Kidney (tissue), 14 donors: ENCODE data around the gene SLC3A2. TPM values are rescaled to one million over a fixed set of nuclear protein-coding genes. Genes with fewer than 3 reads are reported as not detected.

ENCODE experiments used
- DNase-seq, 5 donors: peaks; one replicate each; pipeline ENCODE4 v3.0.0-alpha.2; 2013 to 2020
- FAIRE-seq: peaks from 2 replicates; lab custom pipeline; 2012; peaks lifted over from hg19 to GRCh38; lab: Jason Lieb, UNC
- H3K27ac ChIP-seq, 2 donors: one replicate each; pipeline ENCODE4 v1.7.0; 2013; ENCODE audit warnings: low read depth in 2 of 2, low read length in 2 of 2, inconsistent platforms in 1 of 2
- H3K27me3 ChIP-seq: one replicate; pipeline ENCODE4 v1.7.1; 2013; ENCODE audit warnings: low read length, inconsistent platforms; ENCODE audit not compliant: control insufficient read depth, insufficient read depth
- H3K36me3 ChIP-seq, 3 donors: one replicate each; pipeline versions ENCODE4 v1.7.0 to v1.7.1; 2013; ENCODE audit warnings: low read length in 3 of 3, control low read depth in 1 of 3, inconsistent platforms in 1 of 3; ENCODE audit not compliant: insufficient read depth in 3 of 3, control insufficient read depth in 2 of 3
- H3K4me1 ChIP-seq, 3 donors: one replicate each; pipeline versions ENCODE4 v1.7.0 to v1.7.1; 2013; ENCODE audit warnings: low read length in 3 of 3, inconsistent platforms in 1 of 3, low read depth in 1 of 3; ENCODE audit not compliant: control insufficient read depth in 2 of 3, insufficient read depth in 2 of 3
- H3K4me3 ChIP-seq, 3 donors: one replicate each; pipeline versions ENCODE4 v1.7.0 to v1.8.1; 2013; ENCODE audit warnings: low read length in 3 of 3, control low read depth in 1 of 3, inconsistent platforms in 1 of 3
- H3K9ac ChIP-seq, 3 donors: one replicate each; pipeline versions ENCODE4 v1.7.0 to v1.7.1; 2013; ENCODE audit warnings: low read length in 3 of 3, control low read depth in 1 of 3, inconsistent platforms in 1 of 3
- H3K9me3 ChIP-seq, 3 donors: one replicate each; pipeline versions ENCODE4 v1.7.0 to v1.7.1; 2013; ENCODE audit warnings: low read length in 3 of 3, control low read depth in 1 of 3, inconsistent platforms in 1 of 3; ENCODE audit not compliant: control insufficient read depth in 2 of 3, insufficient read depth in 1 of 3
- CTCF ChIP-seq: IDR thresholded peaks from 3 replicates; pipeline ENCODE4 v1.5.1; 2012; ENCODE audit warnings: mild to moderate bottlenecking, moderate library complexity, borderline replicate concordance; ENCODE audit not compliant: insufficient read depth; ENCODE audit errors: extremely low read depth
- intact Hi-C: fragments of 100-400 bp; cut with DNase I; formaldehyde crosslinking; loops from one replicate; pipeline ENCODE4 v1.11.1; 2022
- polyA plus RNA-seq: library from polyadenylated mRNA; stranded (reverse); fragments of 350-450 nt; fragmentation: Illumina TruSeq; extraction: RNeasy Lipid Tissue Mini Kit (QIAGEN cat#74804); gene quantifications from one replicate; pipeline ENCODE4 v1.2.3, GENCODE V29; 2014; ENCODE audit warnings: low read depth, low replicate concordance; ENCODE audit not compliant: insufficient read depth
- total RNA-seq: library from RNA; stranded (reverse); fragmentation: NEBNext Ultra II Directional; extraction: Animal tissue kit (Norgen Biotek cat#: 25700); gene quantifications from one replicate; pipeline ENCODE4 v1.2.1, GENCODE V29; 2021
- donor health status: control.
- donor health status: control.
- donor health status: control.
- donor health status: control.
- donor health status: control.
- donor health status: DM: yes; HTN: yes; CAD: no.
- donor health status: Normal renal cell carcinoma (clear cell type).

SLC3A2 gene
- total and polyA plus RNA-seq, 2 donors from 2014 or later: 203 to 299 TPM

DNA sequence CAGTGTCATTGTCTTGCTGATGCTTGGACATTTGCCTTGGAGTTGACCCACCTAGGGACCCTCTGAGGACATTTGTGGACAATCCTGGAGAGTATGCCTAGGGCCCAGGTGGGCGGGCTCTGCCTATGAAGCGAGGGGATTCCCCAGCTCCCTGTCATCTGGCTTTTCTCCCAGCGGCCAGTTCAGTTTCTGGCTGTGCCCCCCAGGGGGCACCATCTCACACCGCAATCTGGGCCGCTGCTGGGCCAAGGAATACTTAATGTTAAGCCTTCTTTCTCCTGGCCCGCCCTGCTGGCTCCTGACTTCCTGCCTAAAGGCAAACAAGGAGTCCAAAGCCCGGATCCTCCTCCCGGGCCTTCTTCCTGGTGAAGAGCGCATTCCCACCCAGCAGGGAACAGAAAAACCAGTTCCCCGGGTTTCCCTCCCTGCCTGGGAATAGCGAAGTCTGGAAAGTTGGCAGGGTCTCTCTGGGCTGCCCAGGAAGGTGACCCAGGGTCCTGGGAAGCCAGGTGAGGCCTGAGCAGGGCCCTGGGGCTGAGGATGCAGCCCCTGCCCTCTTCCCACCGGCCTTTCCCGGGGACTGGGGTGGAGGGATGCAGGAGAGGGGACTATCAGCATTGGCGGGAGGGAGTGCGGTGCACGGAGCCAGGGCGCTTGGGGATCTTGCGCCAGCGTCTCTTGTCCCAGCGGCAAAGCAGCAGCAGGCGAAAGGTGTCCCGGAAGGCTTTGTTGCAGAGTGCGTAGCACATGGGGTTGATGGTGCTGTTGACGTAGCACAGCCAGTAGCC, 28.6 kb downstream of the SLC3A2 start:
- peak; percentile 51 for TF ChIP-seq CTCF
- peak overlapping the region in 1 of 3 donors; percentile 29 for H3K9ac ChIP-seq
- intact Hi-C loops: loop anchor here (5.0 kb wide), 1 partner anchor 113 kb away; no protein-coding TSS in a partner anchor
- H3K4me1 ChIP-seq: peaks cover 0 to 23% (median 11%) of the 10 kb centered on the region in 3 donors
- H3K27me3 ChIP-seq: no peaks in the 10 kb centered on the region
- H3K9me3 ChIP-seq: no peaks in the 10 kb centered on the region
- no peaks in the 10 kb centered on the region for H3K36me3 ChIP-seq
- H3K27ac ChIP-seq: peak overlapping the region in 1 of 2 donors; percentile 69
- DNase-seq (peak; percentile 76 to 90 (median 85)), FAIRE-seq (no peak)
- H3K4me3 ChIP-seq: no peak overlapping the region

DNA sequence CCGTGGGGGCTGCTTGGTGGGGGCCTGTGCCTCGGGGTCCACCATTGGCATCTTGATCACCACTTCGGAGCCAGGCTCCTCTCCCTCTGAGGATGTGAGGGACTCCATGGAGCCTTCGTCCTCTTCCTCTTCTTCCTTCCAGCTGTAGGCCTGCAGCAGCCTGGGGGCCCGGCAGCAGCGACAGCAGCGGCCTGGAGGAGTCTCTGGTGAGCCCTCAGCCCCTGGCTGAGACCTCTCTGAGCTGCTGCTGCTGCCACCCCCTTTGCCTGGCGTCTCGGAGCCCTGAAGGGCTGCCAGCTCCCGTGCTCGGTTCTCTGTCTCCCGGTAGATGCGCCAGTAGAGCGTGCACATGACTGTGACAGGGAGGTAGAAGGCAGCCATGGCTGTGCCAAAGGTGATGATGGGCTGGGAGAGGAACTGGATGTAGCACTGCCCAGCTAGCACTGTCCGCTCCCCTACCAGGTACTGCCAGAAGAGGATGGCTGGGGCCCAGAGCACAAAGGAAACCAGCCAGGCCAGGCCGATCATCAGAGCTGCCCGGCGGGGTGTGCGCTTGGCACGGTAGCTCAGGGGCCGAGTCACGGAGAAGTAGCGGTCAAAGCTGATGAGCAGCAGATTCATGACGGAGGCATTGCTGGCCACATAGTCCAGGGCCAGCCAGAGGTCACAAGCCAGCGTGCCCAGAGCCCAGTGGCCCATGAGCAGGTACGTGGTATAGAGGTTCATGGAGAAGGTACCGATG, 29.6 kb downstream of the SLC3A2 start:
- Histone ChIP-seq H3K27ac (no peak overlapping the region), H3K9ac (no peak overlapping the region), H3K27me3 (no peaks in the 10 kb centered on the region), H3K36me3 (no peaks in the 10 kb centered on the region), H3K9me3 (no peaks in the 10 kb centered on the region), H3K4me1 (peaks cover 0 to 23% (median 11%) of the 10 kb centered on the region in 3 donors), H3K4me3 (no peak overlapping the region)
- FAIRE-seq (no peak), DNase-seq (no peak)
- intact Hi-C loops: no loop called here
- no peak for TF ChIP-seq CTCF

DNA sequence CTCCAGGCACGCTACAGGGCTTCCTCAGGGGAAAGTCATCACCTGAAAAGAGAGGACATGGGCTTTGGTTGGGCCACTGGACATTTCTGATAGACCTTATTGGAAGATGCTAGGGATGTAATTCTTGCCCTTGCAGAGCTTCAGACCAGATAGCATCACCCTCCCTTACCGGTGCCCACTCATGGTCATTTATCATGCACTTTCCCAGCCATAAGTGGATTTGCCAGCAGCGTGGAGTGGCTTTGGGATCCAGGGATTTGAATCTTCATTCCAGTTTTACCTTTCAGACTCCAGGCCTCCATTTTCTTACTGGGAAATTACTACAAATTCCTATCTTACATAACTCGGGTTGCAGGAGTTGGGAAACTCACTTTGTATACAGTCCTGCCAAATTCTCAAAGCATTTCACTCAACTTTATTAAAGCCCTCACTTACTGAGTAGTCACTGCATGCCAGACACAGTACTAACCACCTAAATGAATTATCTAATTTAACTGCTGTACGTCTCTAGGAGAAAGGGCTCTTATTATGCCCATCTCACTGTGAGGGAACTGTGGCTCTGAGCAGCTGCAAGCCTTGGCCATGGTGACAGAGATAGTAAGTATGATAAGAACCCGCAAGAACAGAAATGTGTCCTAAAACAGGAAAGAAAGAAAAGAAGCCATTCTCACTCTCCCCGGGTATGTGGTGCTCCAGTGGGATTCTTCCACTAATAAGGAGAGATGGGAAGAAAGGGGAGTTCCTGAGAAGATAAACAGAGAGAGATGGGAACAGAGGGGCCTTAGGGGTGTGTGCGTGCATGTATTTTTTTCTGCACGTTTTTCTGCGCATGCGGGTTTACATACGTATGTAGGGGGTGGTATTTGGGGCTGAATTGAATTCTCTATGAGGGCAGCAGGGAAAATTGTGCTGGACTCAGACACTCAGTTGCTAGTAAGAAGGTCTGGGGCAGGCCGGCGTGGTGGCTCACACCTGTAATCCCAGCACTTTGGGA, 30.7 kb downstream of the SLC3A2 start:
- H3K36me3 ChIP-seq: no peaks in the 10 kb centered on the region
- no peak for FAIRE-seq
- no peak overlapping the region for H3K4me3 ChIP-seq
- no peaks in the 10 kb centered on the region for H3K27me3 ChIP-seq
- TF ChIP-seq CTCF: no peak
- H3K9ac ChIP-seq: no peak overlapping the region
- DNase-seq: no peak
- H3K9me3 ChIP-seq: no peaks in the 10 kb centered on the region
- intact Hi-C loops: no loop called here
- H3K27ac ChIP-seq: no peak overlapping the region
- peaks cover 0 to 23% (median 11%) of the 10 kb centered on the region in 3 donors for H3K4me1 ChIP-seq
